ENCODE measurements around the gene ERC1.

GRCh38 chr12:1246637-1247036, 255.6 kb downstream of the ERC1 start:
- TF ChIP-seq, protein P1, sequence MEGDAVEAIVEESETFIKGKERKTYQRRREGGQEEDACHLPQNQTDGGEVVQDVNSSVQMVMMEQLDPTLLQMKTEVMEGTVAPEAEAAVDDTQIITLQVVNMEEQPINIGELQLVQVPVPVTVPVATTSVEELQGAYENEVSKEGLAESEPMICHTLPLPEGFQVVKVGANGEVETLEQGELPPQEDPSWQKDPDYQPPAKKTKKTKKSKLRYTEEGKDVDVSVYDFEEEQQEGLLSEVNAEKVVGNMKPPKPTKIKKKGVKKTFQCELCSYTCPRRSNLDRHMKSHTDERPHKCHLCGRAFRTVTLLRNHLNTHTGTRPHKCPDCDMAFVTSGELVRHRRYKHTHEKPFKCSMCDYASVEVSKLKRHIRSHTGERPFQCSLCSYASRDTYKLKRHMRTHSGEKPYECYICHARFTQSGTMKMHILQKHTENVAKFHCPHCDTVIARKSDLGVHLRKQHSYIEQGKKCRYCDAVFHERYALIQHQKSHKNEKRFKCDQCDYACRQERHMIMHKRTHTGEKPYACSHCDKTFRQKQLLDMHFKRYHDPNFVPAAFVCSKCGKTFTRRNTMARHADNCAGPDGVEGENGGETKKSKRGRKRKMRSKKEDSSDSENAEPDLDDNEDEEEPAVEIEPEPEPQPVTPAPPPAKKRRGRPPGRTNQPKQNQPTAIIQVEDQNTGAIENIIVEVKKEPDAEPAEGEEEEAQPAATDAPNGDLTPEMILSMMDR (IDR thresholded peaks at IDR 0.05): no peak
- TF ChIP-seq POLR2AphosphoS5 (IDR thresholded peaks at IDR 0.05) (no peak), POLR2A (IDR thresholded peaks at IDR 0.05) (no peak), EP300 (IDR thresholded peaks at IDR 0.05; ENCODE audit: low read depth) (no peak)
